ENCODE measurements around the gene GDE1.

The GDE1 gene

GRCh38 chr16:19524616-19525384, 2.9 kb upstream of the GDE1 start:
- TF ChIP-seq POLR2AphosphoS5 (IDR thresholded peaks at IDR 0.05; ENCODE audit: low read depth, low read length): no peak
- no peak for TF ChIP-seq SIN3A (IDR thresholded peaks at IDR 0.05; ENCODE audit: borderline replicate concordance, insufficient read depth, low read length)
- no peak for TF ChIP-seq REST (IDR thresholded peaks at IDR 0.05; ENCODE audit: insufficient read depth in 1 of 2, low read depth in 2 of 2, low read length in 2 of 2)

- no peak for TF ChIP-seq FOXP2 (optimal IDR thresholded peaks at IDR 0.05; ENCODE audit: borderline replicate concordance, extremely low read depth, extremely low read length, insufficient read depth)
- no peak for TF ChIP-seq SIN3A (IDR thresholded peaks at IDR 0.05; ENCODE audit: borderline replicate concordance, insufficient read depth, low read length)
- TF ChIP-seq TAF1 (IDR thresholded peaks at IDR 0.05; ENCODE audit: borderline replicate concordance, insufficient read depth, low read length): no peak
- no peak for TF ChIP-seq POLR2AphosphoS5 (IDR thresholded peaks at IDR 0.05; ENCODE audit: low read depth, low read length)
- no peak for TF ChIP-seq REST (IDR thresholded peaks at IDR 0.05; ENCODE audit: insufficient read depth in 1 of 2, low read depth in 2 of 2, low read length in 2 of 2)
Measured at GRCh38 chr16:19524356-19524615, 2.4 kb upstream of the GDE1 start.

GRCh38 chr16:19523559-19524355, 1.9 kb upstream of the GDE1 start, which contains the start of gene CCP110:
CCP110 (plus strand) TSS chr16:19523942; CDS start chr16:19527882, 3,940 bp downstream.
- TF ChIP-seq REST (IDR thresholded peaks at IDR 0.05; ENCODE audit: insufficient read depth in 1 of 2, low read depth in 2 of 2, low read length in 2 of 2) (no peak), FOXP2 (optimal IDR thresholded peaks at IDR 0.05; ENCODE audit: borderline replicate concordance, extremely low read depth, extremely low read length, insufficient read depth) (peak; percentile 61), POLR2AphosphoS5 (IDR thresholded peaks at IDR 0.05; ENCODE audit: low read depth, low read length) (peak; percentile 33; the same call in 1 of the 2 replicates), SIN3A (IDR thresholded peaks at IDR 0.05; ENCODE audit: borderline replicate concordance, insufficient read depth, low read length) (0 out of 2 replicates have a peak, but pooled peaks have one; percentile 67), TAF1 (IDR thresholded peaks at IDR 0.05; ENCODE audit: borderline replicate concordance, insufficient read depth, low read length) (no peak)

- TF ChIP-seq REST (IDR thresholded peaks at IDR 0.05; ENCODE audit: insufficient read depth in 1 of 2, low read depth in 2 of 2, low read length in 2 of 2): no peak
Measured at GRCh38 chr16:19523184-19523558, 1.3 kb upstream of the GDE1 start.

All from PFSK-1 (cell line).